HG03558 (cell line): Measurements from ENCODE around the gene ABI3BP.
"Not testable (repeated sequence)": the region's sequence is repeated elsewhere in the genome, so short reads cannot be mapped to it uniquely, and the experiment has no call there.

ENCODE experiments used
- ATAC-seq: cut with Tn5 transposase; IDR thresholded peaks from one replicate; pipeline ENCODE4 v1.9.1; 2021; ENCODE audit warnings: moderate number of reproducible peaks; ENCODE audit not compliant: unreplicated experiment; ENCODE audit errors: extremely low read depth

Gene ABI3BP, protein sequence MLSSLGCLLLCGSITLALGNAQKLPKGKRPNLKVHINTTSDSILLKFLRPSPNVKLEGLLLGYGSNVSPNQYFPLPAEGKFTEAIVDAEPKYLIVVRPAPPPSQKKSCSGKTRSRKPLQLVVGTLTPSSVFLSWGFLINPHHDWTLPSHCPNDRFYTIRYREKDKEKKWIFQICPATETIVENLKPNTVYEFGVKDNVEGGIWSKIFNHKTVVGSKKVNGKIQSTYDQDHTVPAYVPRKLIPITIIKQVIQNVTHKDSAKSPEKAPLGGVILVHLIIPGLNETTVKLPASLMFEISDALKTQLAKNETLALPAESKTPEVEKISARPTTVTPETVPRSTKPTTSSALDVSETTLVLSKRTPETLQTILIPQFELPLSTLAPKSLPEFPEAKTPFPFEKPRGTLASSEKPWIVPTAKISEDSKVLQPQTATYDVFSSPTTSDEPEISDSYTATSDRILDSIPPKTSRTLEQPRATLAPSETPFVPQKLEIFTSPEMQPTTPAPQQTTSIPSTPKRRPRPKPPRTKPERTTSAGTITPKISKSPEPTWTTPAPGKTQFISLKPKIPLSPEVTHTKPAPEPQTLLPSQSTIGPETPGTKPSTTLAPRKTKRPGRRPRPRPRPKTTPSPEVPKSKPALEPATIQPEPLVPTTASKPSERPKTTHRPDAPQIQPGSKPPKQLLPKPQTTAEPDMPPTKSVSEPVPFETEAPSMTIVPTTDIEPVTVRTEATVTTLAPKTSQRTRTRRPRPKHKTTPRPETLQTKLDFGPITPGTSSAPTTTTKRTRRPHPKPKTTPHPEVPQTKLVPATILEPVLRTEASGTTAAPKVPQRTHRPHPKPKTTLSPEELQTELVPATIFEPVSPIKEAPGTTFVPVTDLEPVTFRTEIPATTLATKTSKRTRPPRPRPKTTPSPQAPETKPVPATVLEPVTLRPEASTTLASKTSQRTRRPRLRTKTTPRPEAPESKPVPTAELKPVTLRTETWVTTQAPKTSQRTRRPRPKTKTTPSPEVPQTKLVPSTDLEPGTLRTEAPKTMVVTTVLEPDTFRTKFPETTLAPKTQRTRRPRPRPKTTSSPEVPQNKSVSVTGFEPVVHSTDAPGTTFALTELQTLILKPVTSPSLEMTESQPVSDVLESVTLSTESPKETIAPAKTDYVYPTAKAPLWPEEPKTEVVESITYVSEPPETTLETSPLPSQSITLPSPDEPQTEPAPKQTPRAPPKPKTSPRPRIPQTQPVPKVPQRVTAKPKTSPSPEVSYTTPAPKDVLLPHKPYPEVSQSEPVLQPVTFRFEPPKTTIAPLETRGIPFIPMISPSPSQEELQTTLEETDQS (N-terminal part only)

DNA sequence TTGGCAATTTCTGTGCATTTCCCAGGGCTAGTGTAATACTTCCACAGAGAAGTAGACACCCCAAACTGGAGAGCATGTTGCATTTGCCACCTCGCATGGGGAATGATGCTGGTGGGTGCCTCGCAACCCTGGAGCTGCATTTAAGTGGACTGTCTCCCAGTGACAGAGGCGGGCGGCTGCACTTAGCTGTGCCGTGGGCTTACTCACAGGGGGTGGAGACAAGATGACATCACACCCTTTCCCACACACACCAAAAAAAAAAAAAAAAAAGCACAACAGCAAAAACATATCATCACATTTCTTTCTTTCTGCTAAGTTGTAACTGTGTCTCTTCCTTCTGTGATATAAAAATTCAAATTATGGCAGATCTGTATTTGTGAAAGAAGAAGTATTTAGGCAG is at the start of gene ABI3BP:
Gene ABI3BP (minus strand): TSS at position 113 of the 400 bp plus-strand sequence. CDS start 37 bp downstream, at position 76.
- ATAC-seq, result no peak

DNA sequence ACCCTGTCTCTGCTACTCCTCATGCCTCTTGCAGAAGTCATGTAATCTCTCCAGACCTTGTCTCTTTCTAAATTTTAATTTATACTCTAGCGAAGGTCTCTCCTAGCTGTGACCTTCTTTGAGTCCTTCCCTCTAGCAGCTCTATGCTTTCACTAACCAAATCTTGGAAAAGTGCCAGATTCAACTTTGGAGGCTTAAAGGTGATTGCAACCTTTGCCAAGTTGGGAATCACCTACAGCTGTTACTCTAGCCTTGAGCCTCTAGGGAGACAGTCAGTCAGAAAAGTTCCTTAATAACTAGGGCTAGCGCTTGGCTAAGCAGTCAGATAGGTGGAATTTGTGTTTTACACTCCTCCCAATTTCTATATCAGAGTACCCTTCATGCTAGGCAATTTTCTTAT is 46.1 kb upstream of the ABI3BP start:
- ATAC-seq, result no peak

DNA sequence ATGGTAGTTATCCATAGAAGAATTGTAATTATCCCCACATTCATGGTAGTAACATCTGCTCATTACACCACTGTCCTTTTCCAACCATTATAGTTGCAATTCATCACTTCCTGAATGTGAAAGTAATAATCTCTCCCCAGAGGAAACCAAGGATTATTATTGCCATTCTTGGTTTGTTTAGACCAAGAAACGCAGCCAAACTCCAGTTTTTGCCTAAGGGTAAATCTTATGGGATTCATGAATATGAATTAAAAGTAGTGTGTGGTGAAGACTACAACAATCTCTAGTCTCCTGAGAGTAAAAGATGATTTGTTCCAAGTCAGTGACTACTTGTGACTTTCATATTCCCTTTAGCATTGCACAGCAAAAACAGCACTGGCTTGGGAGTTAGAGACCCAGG is 45.7 kb upstream of the ABI3BP start:
- ATAC-seq, result no peak

DNA sequence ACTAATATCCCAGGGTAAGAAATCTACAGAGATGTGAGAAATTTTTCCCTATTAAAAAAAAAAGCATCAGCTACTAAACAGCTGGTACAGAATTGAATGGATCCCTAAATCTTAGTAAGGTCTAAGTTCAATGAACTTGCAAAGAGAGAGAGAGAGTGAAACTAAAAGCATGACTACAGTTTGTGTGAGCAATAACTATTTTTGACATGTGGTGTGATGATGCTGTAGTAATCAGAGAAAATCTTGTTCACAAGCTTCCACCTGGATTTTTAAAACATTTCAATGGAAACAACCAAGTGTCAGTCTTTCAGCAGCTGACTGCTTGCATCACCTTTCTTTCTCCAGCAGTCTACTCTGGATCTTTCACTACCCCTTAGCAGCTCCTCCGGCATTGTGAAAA is 45.2 kb upstream of the ABI3BP start:
- ATAC-seq, result no peak

DNA sequence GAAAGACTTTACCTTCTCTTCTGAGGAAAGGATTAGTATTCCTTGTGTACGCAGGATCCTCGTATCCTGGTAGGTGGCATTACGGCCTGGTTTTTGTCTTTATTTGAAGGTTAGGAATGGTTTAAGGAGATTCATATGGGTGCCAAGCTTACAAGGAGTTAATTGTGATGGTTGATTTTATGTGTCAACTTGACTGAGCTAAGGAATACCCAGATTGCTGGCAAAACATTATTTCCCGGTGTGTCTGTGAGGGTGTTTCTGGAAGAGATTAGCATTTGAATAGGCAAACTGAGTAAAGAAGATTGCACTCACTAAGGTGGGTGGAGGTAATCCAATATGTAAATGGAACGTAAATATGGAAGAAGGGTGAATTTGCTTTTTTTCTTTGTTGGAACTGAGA is 44.4 kb upstream of the ABI3BP start:
- ATAC-seq, result no peak

DNA sequence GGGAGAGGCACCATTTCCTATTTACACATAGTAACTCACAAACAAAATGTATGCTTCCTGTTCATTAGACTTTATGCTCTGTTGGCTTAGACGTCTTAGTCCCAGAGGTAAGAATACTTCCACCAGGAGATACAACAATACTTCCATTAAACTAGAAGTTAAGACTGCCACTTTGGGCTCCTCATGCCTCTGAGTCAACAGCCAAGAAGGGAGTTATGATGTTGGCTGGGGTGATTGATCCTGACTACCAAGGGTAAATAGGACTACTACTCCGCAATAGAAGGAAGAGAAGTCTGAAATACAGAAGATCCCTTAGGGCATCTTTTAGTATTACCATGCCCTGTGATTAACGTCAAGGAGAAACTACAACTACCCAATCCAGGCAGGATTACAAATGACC is 43.5 kb upstream of the ABI3BP start:
- no peak for ATAC-seq

DNA sequence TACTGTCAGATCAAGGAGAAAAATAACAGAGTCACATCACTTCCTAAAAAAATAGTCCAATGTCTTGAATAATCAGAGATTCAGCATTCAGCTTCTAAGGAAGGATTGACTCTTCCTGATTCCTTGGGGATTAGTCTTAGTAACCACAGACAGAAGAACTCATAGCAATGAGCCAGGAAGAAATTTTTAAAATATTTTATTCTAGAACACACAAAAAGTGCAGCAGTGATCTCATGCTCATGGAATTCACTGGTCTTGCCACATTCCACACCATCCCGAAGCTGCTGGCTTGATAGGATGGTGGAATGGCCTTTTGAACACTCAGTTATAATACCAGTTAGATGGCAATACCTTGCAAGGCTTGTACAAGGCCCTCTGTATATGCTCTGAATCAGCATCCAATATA is 43.0 kb upstream of the ABI3BP start:
- ATAC-seq, result no peak

DNA sequence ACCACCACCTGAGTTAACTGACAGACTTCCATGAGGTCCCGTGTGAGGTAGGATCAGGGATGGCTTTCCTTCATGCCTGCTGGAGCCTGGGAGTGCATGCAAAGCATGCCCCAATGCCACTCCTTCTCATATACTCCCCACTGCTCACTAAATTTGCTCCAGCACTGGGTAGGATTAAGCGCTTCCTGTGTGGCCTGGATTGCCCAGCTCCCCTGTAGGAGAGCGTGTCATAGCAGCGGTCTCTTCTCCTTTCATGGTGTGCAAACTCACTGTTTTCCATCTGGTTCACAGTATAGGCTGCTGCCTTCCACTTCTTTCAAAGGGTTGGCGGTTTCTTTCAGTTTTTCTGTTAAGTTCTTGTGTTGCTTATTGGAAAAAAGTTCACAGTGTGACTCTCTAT is 34.1 kb upstream of the ABI3BP start:
- no peak for ATAC-seq

DNA sequence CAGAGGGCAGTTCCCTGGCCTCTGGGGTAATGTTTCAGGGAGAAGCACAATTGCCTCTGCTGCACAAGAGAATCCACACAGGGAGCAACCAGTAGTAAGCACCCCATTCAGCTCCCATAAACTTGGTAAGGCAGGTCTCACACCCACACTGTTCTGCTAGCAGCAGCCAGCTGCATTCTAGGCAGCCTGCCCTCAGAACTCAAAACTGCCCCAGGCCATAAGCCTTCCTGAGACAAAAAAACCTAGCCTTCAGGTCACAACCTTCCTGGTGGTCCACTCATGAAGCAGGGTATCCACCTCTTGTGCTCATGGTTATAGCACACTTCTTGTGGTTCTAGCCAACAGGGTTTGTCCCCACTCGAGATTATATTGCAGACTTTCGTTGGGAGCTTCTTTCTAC is 33.7 kb upstream of the ABI3BP start:
- ATAC-seq, result no peak

DNA sequence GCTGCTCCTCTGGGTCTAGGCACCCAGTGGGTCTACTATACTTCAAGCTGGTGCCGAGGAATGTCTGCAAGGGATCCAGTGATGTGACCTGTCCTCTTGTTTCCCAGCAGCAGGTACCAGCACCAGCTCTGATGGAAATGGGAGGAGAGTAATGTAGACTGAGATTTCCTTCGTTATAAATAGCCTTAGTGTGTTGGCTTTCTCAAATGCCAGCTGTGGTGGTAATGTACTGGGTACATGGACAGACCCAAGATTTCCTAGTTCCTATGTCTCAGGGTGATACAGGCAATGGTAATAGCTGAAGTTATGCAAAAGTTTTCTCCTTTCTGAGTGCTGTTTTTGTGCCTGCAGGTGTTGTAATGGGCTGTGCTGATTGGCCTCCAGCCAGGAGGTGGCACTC is 33.0 kb upstream of the ABI3BP start:
- ATAC-seq, result no peak

DNA sequence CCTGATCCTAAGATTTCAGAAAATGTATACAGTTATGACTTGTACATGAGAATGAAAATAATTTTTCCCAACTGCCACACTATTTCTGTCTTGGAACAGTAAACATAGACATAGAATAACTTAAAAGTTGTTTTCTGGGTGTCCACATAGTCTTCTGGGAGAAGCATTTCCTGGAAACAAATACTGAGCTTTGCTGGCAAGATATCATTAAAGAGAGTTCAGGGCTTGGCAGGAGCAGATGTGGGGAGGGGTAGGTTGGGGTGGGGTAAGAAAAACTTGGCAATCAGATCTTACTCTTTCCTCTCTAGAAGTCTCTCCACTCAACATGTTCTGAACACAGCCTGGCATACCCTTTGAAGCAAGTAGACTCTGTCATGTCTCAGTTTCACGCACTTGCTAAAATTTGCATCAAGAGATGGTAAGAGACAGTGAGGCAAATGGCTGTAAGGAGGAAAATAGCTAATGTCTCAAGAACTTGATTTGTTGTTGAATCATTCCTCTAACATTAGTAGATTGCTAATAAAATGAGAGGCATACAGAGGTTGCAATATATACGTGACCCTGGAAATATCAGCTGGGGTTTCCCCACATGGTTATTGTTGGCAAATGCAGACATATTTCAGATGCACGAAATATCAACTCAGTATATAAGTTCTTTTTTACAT is 27.3 kb upstream of the ABI3BP start:
- no peak for ATAC-seq

DNA sequence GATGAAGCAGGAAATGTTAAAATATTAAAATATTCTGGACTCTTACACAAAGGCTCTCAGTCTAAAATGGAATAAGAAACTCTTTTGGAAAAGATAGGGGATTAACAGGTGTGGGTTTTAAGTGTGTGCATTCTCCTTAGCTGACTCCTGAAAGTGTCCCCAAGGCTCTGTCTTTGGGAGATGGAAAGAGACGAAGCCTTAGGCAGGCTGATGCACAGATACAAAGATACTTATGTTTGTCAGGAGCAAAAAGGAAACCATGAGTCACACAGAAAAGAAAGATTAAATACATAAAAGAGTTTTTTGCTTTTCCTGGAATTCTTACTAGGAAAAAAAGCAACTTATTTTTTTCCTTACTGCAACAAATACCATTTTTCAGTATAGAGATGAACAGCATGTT is 23.8 kb upstream of the ABI3BP start:
- no peak for ATAC-seq

DNA sequence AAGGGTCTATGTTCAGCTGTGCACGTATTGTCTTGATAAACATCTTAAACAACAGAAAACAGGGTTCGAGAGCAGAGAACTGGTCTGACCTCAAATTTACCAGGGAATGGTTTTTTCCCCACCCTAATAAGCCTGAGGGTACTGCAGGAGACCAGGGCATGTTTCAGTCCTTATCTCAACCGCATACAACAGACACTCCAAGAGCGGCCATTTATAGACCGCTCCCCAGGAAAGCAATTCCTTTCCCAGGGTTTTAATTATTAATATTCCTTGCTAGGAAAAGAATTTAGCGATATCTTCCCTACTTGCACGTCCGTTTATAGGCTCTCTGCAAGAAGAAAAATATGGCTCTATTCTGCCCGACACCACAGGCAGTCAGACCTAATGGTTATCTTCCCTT is 19.1 kb upstream of the ABI3BP start:
- not testable (repeated sequence) for ATAC-seq

DNA sequence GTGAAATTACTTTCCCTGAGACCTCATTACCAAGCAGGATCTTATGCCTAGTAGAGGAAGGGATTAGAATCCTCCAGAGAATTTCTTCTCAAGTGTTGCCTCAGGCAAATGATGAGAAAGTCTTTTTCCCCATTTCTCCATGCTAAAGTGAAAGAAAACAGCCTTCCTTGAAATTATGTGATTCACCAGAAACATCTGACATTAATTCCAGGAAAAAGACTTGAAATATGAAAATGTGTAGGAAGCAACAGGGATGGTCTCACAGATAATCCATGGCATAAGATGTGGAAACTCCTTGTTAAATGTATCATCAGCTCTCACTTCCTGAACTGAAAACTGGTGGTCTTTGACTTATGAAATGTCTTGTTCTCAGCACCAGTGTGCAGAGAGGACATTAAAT is 17.9 kb upstream of the ABI3BP start:
- no peak for ATAC-seq

DNA sequence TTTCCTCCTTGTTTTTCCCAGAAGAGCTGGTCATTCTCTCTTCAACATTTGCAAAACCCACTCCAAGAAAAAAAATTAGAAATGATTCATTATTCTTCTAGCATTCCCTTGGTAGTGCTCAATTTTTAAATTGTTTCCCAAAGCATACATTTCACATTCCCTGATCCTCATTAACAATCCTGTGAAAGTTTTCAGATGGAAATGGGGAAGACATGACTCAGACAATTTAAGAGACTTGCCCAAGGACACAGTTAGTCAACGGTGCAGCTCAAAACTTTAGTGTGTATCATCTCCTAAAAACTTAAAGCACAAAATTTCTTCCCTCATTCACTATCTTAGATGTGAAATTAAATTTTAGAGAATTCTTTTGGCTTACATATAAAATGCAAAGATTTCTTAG is 17.1 kb upstream of the ABI3BP start:
- no peak for ATAC-seq

DNA sequence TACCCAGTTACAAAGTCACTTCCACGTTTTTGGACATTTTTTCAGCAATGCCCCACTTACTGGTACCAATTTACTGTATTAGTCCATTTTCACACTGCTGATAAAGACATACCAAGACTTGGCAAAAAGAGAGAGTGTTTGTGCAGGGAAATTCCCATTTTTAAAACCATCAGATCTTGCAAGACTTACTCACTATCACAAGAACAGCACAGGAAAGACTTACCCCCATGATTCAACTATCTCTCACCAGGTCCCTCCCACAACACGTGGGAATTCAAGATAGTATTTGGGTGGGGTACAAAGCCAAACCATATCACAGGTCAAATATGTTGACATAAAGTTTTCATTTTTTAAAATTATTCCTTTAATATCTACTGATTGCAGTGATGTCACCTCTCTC is 16.2 kb upstream of the ABI3BP start:
- no peak for ATAC-seq

DNA sequence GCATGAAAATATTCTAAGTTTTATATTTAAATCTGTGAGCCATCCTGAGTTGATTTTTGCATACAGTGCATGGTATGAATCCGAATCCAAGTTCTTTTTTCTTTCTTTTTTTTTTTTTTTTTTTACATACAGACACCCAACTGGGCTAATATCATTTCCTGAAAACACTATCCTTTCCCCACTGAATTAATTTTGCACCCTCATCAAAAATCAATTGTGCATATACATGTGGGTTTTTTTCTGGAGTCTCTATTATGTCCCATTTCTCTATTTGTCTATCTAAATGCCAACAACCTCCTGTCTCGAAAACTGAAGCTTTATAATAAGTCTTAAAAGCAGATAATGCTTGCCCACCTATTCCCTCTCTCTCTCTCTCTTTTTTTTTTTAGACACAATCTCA is 5.9 kb upstream of the ABI3BP start:
- ATAC-seq, result no peak

DNA sequence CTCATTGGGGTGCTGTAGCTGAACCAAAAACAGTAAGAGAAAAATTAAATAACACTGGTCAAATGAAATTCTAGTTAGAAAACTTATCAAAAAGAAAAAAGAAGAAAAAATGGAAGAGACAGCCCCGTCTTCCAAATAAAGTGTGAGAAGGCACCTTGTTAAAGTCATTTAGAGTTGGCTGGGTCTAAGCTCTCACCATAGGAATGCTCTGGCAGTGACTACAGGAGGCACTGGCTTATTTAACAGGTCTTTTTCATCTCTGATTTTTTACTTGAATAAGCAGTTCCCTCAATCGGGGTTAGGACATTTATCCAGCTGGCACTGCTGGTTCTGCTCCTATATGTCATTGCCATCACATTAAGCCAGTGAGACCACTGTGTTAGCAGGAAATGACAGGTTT is 1.6 kb upstream of the ABI3BP start:
- ATAC-seq, result no peak

DNA sequence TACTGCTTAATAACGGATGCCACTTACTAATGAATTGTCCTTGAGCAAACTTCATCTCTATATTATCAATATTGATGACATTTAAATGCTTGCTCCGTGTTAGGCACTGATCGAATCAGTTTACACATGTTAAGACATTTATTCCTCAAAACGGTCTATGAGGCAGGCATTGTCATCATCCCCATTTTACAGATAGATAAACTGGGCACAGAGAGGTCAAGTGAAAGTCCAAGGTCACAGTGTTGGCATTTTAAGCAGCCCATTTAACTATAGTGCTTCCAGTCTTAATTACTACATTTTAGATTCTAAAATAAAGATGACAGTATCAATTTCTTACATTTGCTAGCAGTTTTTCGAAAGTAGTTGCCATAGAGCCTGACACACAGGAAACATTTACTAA is 966 bp upstream of the ABI3BP start:
- no peak for ATAC-seq
